Stimulated activated CD8-positive, alpha-beta memory T cell treated with anti-CD3 and anti-CD28 coated beads, Interleukin-15, amount 100 ng/mL, for 48 hours (primary cell): Measurements from ENCODE around the gene SLC30A1.
"Not testable (repeated sequence)": the region's sequence is repeated elsewhere in the genome, so short reads cannot be mapped to it uniquely, and the experiment has no call there.

Experiments
- DNase-seq, 2 donors: peaks; one replicate each; pipeline ENCODE4 v3.0.0-alpha.2; 2020; ENCODE audit warnings: low read depth in 2 of 2

SLC30A1 gene

DNA sequence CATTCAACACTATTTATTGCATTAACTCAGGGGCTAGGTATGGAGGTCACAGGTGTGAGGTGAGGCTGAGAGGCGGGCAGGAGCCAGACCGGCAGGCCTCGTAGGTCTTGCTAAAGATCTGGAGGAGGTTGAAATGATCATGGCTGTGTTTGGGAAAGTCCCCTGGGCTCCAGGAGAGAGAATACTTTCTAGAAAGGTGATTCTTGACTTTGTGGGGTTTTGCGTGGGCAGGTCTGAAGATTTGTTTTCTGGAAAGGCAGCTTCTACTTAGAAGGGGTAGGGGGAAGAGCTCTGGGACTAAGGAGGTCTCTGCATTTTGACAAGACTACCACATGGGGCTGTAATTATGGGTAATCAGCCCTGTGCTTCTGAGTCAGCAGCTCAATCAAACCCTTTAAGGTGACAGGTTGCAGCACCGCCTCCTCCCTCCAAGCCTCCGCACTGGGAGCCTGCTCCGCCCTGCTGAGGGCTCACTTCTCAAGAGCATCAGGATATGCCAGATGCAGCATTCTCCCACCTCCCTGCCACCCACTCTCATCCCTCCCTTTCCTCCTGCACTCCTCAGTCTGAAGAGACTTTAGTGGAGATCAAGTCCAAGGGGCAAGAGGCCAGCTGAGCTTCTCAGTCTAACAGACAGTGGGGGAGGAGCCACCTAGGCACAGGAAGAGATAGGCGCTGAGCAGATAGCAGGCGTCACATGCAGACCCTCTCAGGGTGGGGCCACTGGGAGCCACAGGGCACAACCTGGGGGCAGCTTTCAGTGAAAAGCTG lies 30.5 kb downstream of the SLC30A1 start:
- DNase-seq = peak; percentile 1 to 3

GRCh38 chr1:211547710-211548109 lies 31.3 kb downstream of the SLC30A1 start:
- no peak for DNase-seq

DNA sequence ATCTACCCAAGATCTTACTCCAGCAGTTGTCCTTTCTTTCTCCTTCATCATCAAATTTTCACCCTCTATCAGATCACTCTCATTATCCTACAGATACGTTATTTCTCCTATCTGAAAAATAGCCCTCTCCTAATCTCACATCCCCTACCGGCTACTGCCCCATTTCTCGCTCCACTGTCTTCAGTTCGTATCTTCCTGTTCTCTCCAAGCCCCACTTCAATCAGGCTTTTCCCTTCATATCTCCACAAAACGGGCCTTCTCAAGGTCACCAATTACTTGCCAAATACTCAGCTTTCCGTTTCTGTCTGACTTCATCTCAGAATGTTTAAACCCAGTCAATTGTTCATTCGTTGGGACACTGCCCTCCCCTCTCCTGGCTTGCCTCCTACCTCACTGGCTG lies 32.4 kb downstream of the SLC30A1 start:
- DNase-seq = no peak

DNA sequence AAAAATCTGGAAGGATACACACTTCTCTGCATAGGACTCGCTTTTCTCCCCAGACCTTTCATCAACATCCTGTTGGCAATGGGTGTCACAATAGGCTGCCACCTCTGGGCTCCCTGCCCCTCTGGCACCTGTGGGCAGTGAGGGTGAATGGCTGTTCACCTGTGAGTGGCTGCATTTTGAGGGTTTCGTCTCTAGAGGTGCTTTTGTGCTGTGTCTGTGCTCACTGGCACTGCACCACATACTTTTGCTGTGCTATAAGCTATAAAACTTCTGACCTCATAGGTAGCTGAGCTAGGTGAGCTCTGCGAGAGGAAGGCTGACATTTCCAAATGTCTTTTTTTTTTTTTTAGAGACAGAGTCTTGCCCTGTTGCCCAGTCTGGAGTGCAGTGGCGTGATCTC lies 35.9 kb downstream of the SLC30A1 start:
- no peak for DNase-seq

DNA sequence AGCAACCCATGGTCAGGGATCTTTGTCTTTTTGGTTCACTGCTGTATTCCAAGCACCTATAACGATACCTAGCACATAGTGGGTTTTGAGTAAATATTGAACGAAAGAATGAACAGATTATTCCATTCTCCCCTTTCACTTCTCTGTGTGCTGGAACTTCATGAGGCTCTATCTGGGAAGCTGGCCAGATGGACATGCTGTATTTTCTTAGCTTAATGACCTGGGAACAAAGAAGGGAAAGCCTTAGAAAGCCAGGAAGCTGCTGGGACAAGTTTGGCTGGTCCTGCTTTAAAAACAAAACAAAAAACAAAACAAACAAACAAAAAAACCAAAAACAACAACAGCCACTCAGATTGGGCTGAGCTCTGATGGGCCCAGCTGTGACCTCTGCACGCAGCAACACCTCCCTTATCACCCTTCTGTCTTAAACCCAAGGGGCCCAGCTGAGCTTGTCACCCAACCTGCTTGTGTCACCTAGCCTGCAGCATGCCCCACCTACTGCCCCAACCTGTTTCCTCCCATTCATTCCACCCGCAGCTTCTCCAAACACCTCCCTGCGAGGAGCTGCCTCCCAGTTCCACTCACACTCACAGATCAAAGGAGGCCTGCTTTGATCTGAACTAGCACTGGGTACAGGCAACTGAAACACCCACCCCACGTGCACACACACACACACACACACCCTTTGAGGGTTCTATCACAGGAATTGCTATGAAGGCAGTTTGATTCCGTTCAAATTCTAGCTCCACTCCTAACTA lies 37.1 kb downstream of the SLC30A1 start:
- no peak for DNase-seq

GRCh38 chr1:211541278-211541677 lies 37.7 kb downstream of the SLC30A1 start:
- DNase-seq = no peak

- DNase-seq = not testable (repeated sequence)
Measured at GRCh38 chr1:211540824-211541223, 38.1 kb downstream of the SLC30A1 start.

DNA sequence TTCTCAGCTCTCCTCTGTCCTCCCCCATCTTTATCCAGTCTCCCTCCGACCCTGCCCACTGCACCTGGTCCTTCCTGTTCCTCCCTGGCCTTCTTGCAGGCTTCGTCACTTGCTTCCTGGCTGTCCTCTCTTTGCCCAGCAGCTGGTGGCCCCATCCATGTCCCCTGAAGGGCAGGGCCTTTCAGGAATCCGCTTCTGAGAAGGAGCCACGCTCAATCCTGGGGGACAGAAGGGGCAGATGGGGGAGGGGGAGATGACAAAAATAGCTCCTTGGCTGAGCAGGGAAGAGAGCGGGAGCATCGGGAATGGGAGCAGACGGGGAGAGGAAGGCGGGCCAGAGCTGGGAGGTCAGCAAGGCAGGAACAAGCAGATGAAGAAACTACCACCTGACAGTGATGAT lies 40.7 kb downstream of the SLC30A1 start:
- no peak for DNase-seq

- DNase-seq = no peak
Measured at GRCh38 chr1:211537253-211537652, 41.7 kb downstream of the SLC30A1 start.

- no peak for DNase-seq
Measured at GRCh38 chr1:211536606-211537005, 42.4 kb downstream of the SLC30A1 start.

DNA sequence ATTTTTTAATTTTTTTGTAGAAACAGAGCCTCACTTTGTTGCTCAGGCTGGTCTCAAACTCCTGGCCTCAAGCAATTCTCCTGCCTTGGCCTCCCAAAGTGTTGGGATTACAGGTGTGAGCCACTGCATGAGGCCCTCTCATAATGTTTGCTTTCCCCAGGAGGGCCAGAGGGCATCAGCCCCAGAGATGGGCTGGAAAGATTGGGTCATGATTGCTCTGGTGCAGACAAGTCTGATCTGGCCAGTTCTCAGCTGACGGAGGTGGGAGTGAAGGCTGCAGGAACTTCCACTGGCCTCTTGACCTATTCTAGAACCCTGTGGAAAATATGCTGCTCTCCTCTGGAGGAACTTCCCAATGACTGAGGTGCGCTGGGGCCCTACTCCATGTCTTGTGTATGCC lies 43.6 kb downstream of the SLC30A1 start:
- no peak for DNase-seq

DNA sequence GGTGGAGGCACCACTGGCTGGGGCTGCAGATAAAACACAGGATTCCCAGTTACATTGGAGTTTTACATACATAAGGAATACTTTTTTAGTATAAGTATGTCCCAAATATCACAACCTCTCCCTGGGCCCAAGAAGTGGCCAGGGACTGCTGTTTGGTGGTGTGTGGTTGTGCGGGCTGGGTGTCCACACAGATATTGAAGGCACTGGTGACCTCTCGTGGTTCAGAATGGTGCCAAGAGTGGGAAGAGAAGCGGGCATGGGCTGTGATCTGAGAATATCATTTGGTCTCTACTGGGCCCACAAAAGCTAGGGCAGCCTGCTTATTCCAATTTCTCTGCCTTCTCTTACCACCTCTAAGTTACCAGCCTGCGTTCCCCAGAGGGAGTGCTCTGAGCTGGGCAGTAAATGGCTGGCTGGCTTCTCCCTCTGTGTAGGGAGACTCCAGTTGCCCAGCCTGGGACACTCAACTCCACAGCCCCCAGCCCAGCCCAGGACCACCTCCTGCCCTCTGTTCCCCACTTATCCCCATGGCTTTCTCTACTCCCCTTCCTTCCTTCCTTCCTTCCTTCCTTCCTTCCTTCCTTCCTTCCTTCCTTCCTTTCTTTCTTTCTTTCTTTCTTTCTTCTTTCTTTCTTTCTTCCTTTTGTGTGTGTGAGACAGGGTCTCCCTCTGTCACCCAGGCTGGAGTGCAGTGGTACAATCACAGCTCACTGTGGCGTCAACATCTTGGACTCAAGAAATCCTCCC lies 44.2 kb downstream of the SLC30A1 start:
- DNase-seq = no peak

DNA sequence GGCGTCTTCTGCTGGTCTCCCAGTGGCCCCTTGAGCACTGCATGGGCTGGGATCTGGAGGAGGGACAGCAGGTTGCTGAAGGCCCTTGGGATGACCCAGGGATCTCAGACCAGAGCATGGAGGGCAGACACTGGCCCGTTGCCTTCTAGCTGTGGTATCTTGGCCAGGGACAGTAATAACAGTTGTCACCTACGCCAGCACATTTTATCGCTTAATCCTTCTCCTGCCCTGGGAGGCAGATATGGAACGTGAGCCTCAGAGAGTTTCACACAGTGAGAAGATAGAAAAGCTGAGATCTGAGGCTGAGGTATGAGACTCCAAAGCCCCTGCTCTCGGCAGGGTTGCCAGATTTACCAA lies 46.9 kb downstream of the SLC30A1 start:
- DNase-seq = no peak

DNA sequence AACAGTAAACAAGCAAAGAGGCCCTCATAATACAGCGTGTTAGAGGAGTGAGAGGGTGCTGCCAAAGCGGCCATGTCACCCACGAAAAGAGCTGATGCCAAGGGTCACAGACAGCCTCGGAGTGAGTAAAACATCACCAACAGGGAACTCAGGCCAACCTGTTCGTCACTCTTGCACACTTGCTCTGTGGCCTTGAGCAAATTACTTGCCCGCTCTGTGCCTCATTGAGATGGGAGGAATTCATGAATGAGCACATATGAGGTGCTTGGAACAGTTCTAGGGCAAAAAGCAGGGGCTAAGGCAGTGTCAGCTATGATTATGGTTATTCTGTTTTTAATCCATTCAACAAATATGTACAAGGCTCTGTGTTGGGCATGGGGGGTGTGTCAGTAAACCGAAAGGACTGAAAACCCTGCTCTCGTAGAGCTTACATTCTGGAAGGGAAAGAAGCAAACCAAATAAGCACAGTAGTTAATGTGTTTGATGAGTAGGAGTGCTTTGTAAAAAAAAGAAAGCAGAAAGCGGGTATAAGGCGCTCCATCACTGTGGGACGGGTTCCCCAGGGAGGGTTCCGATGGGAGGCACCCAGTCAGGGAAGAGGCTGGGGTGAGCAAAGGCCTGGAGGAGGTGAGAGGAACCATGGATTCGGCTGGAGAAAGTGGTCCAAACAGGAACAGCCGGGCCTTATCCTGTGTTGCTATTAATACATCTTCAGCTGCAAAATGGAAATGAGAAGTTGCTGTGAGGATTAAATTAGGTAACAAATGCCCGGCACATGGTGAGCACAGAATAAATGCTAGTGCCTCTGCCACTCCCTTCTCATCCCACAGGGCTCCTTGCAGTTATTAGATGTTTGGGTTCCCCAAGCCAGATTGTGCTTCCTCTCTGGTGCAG lies 47.5 kb downstream of the SLC30A1 start:
- DNase-seq = no peak

GRCh38 chr1:211530102-211530501 lies 48.9 kb downstream of the SLC30A1 start:
- DNase-seq = no peak

DNA sequence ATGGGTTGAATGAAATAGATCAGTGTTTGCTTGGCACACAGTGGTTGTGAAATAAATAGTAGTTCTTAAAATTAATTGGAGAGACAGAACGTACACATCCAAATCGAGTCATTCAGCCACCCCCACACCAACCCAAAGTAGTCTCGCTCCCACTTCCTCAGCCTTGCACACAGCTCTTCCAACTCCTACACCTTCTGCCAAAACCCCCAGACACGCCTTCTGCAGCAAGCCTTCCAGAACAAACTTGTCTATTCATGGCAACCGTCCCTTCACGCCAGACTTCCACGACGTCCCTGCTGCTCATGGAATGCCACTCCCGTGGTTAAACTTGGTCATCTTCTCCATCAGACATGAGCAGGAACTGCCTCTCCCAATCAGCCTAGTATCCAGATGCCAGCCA lies 49.5 kb downstream of the SLC30A1 start:
- DNase-seq = no peak

DNA sequence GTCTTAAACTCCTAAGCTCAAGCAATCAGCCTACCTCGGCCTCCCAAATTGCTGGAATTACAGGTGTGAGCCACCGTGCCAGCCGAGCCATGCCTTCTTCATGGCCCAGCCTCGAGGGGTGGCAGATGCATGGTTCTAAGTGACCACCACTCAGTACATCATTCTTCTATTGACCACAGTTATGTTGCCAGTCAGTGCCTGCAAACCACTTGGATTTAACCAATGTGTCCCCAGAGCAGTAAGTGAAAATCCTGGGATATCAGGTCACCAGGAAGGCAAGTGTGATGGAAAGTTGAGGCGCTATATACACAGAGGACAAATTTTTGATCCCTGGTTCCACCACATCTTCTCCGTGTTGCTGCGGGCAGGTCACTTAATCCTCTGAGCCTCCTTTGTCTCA lies 50.0 kb downstream of the SLC30A1 start:
- DNase-seq = no peak

- no peak for DNase-seq
Measured at GRCh38 chr1:211527888-211528287, 51.1 kb downstream of the SLC30A1 start.

- DNase-seq = no peak
Measured at GRCh38 chr1:211527006-211527405, 52.0 kb downstream of the SLC30A1 start.

- no peak for DNase-seq
Measured at GRCh38 chr1:211526101-211526500, 52.9 kb downstream of the SLC30A1 start.

DNA sequence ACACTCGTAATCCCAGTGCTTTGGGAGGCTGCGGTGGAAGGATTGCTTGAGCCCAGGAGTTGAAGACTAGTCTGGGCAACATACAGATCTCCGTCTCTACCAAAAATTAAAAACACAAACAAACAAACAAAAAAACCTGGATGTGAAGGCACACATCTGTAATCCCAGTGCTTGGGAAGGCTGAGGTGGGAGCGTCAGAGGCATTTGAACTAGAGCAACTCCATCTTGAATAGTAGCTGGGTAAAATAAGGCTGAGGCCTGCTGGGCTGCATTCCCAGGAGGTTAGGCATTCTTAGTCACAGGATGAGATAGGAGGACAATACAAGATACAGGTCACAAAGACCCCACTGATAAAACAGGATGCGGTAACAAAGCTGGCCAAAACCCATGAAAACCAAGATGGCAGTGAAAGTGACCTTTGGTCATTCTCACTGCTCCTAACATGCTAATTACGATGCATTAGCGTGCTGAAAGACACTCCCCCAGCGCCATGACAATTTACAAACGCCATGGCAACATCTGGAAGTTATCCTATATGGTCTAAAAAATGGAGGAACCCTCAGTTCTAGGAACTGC lies 53.8 kb downstream of the SLC30A1 start:
- DNase-seq = no peak
